ENCODE measurements around the gene UBA5.

GRCh38 chr3:132661101-132661500 is 972 bp downstream of the UBA5 start:
- TF ChIP-seq POLR2A (IDR thresholded peaks at IDR 0.05) (no peak), CTCF (IDR thresholded peaks at IDR 0.05) (no peak)

All from thyroid gland (tissue), 4 donors.